GM21381 (cell line): Measurements from ENCODE around the gene MCHR2.
A peak's percentile ranks its signal among the peaks of the same experiment; 100 is the strongest.
"Not testable (repeated sequence)": the region's sequence is repeated elsewhere in the genome, so short reads cannot be mapped to it uniquely, and the experiment has no call there.

Experiments
- ATAC-seq: cut with Tn5 transposase; IDR thresholded peaks from one replicate; pipeline ENCODE4 v1.9.1; 2021; ENCODE audit warnings: mild to moderate bottlenecking, moderate library complexity; ENCODE audit not compliant: unreplicated experiment

Gene MCHR2, protein sequence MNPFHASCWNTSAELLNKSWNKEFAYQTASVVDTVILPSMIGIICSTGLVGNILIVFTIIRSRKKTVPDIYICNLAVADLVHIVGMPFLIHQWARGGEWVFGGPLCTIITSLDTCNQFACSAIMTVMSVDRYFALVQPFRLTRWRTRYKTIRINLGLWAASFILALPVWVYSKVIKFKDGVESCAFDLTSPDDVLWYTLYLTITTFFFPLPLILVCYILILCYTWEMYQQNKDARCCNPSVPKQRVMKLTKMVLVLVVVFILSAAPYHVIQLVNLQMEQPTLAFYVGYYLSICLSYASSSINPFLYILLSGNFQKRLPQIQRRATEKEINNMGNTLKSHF

DNA sequence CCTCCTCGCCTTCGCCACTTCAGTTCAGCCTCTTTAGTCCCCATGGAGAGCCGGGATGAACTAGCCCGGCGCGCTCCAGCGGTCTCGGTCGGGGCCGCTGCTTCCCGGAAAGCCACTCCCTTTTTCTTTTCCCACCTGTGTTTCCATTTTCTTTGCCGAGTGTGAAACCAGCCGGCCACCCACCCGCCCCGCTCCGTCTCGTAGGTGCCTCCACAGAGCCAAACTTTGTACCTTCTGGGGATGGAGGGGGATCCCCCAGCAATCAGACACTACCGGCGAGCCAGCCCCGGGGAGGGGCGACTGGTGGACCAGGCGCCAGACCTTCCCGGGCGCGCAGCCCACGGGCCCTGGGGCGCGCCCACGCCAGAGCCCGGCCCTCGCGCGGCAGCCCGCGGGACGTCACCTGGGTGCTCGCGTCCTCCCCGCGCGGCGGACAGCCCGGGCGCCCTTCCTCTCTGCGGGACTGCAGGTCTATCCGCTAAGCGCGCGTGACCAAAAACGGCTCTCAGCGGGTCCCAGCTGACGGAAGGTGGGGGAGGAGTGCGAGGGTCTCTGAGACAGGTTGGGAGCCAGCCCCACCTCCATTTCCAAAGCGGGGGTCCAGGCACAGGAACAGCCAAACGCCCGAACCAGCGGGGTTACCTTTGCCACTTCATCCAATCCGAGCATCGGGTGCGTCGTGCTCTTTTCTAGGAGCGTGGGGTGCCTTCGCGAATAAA, at the start of gene MCHR2:
Gene MCHR2 (minus strand): TSS at position 691 of the 719 bp plus-strand sequence. CDS start 38,076 bp downstream, outside the sequence.
- no peak for ATAC-seq

DNA sequence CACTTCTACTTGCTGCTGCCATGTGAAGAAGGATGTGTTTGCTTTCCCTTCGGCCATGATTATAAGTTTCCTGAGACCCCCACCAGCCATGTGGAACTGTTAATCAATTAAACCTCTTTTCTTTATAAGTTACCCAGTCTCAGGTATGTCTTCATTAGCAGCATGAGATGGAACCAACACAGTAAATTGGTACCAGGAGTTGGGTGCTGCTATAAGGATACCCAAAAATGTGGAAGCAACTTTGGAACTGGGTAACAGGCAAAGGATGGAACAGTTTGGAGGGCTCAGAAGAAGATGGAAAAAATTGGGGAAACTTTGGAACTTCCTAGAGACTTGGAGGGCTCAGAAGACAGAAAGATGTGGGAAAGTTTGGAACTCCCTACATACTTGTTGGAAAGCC, 44.5 kb upstream of the MCHR2 start:
- not testable (repeated sequence) for ATAC-seq

DNA sequence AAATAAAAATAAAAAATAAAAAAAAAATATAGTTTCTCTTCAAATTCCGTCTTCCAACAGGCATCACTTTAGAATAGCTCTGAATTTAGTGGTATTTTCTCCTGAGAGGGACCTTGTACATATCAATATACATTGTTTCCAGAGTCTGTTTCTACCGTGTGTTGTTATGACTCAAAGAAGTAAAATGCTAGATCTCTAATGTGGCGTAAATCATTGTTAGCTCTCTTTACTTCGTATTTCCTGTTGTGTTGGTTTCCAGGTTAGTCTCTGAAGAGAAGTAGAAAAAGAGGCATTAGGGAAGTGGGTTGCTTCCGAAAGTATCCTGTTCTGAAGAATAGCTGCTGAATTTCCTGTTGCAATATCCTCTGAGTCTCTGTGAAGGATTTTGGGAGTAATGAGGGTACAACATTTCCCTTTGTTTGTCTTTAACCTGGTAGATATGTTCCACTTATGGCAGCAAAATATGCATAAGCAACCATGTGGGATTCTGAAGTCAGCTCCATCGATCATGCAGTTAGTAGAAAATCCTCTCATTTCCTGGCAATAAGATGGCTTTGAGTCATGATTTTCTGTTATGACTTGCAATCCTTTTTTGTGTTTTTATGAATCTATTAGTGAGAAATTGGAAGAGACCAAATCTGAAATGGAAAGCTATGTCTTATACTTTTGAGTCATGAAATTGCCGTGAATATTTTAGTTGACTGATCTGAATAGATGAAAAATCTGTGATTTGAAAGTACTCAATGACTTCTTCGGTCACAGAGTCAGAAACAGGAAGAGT, 42.0 kb upstream of the MCHR2 start:
- ATAC-seq, result peak; percentile 81

DNA sequence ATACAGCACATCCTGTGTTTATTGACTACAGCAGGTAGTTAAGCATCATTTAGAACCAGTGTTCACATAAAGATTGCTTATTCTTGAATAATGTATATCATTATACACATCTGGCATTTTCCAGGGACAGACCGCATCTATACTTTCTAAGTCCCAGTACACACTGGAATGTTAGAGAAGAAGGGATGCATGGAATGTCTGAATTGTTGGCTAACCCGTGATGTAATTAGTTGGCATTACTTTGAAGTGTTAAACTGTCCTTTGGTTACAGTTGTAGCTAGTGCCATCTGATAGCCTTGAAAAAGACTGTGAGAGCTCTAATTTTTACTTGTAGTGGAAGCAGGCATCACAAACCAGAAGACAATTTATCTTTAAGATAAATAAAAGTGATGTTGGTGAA, 29.8 kb upstream of the MCHR2 start:
- ATAC-seq, result no peak

DNA sequence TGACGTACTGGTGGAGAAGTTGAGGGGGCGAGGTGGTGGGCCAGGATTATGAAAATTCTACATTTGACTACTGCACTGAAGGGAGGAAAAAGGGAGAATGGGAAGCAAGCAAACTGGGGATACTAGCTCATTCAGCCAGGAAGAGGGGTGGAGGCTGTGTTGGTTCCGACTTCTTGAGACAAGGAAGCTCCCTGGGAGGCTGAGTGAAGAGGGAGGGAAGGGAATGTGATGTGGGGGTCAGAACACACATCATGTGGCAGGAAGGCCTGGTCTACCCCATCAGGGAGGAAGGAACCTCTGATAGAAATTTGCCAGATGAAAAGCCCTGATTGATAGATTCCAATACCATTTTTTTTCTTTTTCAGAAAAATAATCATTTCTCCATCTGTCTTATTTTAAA, 28.8 kb upstream of the MCHR2 start:
- ATAC-seq, result no peak

DNA sequence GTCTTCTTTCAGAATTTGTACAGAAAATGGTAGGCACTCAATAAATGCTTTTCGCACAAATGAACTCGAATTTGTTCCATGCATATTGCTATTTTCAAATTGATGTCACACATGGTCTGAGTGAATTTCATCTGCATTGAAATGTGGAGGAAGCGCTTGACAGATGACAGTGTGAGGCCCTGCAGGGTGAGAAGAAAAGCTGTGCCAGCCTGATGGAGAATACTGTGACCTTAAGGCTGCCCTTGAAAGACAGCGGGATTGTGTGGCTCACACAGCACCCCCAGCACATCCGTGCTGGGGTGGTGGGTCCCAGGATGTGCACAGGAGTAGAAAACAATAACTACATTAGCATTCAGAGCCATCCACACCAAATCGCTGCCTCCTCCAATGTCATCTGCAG, 14.8 kb upstream of the MCHR2 start:
- ATAC-seq, result no peak

DNA sequence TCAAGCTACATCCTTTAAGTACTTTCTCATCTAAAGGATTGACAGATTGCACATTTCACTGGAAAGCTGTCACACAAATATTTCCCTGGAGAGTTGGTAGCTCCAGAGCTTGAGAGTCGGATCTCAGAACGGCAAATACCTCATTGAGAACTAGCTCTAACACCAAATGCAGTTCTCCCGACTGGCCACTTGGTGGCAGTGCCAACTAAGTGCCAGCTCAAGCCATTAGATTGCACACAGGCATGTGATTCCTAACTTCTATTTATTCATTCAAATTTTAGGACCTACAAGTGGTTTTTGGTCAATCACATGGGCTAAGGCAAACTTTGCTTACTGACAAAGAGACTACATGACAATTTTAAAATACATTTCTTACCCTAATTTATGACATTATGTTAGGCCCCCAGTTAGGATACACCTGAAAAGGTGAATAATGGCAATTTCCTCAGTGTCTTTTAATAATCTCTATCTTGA, 7.9 kb upstream of the MCHR2 start:
- peak; percentile 87 for ATAC-seq

DNA sequence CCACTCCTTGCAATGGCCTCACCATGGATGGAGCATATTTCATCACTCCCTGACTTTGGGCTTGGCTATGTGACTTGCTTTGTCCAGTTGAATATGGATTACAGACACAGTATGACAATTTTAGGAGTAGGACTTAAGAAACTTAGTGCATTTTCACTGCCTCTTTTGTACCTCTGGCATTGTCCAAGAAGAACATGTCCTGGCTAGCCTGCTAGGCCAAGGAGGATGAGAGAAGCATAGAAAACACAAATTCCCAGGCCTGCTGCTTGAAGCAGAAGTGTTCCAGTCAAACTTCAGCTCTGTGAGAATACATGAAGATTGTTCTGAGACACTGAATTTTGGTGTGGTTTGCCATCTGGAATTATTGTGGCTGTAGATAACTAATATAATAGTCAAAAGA, 3.1 kb upstream of the MCHR2 start:
- no peak for ATAC-seq

DNA sequence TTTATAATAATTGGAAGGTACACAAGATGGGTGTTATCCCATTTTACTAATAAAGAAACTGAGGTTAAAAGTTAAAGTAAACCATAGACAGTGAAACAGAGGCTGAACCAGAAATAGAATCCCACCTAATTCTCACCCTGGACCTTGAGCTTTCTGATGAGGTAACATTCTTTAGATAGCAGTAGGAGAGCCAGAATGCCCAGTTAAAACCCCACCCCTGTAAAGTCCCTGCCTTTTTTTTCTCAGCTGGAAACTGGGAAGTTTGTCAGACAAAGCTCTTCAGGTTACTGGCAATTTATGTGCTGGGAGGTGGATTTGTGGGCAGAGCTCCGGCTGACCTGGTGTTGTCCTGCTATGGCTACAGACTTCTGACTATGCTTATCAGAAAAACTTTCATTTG, 1.9 kb upstream of the MCHR2 start:
- ATAC-seq, result no peak

DNA sequence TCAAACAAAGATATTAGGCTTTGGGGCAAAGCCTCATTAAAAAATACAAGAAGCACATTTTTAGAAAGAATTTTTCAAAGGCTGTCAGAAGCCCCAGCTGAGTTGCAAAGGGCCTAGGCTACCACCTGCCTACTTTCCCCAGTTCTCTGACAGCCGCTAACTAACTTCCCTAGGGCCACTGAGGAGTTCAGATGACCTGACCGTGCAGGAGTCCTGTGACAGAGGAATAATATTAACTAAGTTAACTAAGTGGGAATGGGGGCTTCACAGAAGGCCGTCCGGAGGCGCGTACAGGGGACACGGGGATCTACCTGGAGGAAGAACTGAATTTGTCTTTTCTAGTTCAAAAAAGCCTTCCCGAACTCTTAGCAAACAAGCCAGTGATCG, 884 bp downstream of the MCHR2 start:
- no peak for ATAC-seq

DNA sequence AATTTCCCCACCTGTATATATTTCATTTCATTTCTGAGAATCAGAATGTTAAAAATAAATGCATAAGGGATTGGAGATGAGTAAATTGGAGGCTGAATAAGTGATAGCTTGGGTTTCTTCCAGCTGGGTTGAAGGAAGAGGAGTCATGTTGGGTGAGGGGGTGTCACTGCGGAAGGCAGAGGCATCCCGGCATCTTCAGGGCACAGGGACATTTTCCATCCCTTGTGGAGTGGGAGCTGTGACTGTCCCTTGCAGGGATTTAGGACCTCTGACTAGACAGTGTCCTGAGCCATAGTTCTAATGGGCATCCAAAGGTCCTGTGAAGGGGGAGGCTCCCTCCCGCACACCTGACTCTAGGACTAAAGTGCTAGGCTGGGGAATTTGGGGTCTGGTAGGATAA, 2.1 kb downstream of the MCHR2 start:
- no peak for ATAC-seq

DNA sequence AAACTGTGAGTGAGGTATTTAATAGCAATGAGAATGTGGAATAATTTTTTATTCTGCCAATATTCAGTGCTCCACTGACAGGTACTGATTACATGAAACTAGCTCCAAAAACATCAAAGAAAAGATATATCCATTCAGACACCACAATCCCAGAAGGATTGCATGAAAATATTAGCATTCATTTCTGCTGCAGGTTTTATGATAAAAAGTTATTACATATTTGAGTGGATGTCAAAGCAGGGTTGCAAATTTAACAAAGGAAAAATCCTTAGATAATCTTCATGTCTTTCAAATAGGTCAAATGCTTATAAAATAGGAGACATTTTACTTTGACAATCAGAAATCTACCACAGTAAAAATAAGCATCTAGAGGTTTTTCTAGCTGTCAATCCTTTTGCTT, 13.3 kb downstream of the MCHR2 start:
- ATAC-seq, result no peak

DNA sequence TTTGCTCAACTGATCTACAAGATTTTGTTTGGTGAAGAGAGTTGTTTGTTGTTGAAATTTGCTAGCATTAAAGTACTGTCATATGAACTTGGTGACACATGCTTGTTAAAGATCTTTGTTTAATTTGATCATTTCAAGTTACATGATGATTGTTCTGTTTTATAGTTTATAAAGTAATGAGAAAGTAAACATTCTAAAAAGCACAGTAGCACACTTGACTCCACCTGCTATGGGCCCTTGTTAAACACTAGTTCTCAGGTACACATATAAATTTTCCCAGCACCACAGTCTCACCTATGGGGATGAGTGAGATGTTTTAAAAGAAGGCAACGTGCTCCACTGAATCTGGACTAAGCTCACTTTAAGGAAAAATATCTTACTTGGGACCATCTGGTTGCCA, 14.1 kb downstream of the MCHR2 start:
- no peak for ATAC-seq

DNA sequence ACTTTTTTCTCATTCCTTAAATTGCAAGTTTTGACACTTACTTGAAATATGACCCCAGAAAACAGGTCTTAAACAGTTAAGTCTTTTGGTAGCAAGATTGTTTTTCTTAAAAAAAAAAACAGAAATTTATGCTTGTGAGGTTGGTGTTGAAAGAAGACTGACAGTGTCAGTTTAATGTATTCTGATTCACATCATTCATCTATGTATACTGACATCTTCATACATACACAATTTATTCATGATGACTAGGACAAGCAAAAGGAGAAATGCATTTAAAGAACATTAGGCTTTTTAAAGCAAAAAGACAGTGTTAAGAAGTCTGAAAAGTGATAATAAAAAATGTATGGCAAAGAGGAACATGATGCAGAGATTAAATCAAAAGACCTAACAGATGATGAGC, 27.0 kb downstream of the MCHR2 start:
- no peak for ATAC-seq

DNA sequence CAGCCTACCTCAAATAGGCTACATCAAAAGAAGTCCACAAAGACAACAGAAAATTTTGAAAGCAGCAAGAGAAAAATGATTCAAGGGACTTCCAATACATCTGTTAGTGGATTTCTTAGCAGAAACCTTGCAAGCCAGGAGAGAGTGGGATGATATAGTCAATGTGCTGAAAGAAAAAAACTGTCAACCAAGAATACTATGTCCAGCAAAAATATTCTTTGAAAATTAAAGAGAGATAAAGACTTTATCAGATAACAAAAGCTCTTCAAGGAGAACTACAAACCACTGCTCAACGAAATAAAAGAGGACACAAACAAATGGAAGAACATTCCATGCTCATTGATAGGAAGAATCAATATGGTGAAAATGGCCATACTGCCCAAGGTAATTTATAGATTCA, 34.0 kb downstream of the MCHR2 start:
- no peak for ATAC-seq

DNA sequence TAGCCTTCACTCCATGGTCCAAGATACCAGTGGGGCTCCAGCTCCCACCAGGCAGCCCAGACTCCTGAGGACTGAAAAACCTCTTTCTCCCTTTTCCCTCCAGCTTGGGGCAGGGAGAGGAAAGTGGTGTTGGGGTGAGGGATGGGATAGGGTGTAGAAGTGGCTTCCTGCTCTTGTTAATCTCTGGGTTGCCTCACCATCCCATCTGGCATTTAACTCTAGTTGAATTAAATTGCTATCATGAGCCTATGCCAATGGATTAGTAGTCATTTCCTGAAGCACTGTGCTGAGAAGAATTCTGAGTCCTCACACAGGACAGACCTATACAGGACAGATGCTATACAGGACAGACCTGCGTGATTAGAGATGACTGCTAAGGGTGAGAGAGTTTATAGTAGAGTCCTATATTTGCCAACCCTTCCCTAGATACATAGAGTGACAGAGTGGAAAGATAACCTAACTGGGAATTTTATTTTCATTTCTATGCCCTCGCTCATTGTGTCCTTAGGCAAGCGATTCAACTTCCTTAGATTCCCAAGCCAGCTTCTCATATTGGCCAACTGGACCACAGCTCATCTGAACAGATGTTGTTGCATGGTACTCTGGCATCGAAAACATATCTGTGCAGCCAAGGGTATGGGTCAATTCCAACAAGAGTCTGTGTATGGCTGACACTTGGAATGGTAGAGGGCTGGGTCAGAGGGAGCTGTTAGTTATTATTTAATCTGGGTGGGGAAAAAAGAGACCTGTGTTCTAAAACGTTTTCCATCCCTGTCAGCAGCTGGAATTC, 42.8 kb downstream of the MCHR2 start:
- no peak for ATAC-seq

DNA sequence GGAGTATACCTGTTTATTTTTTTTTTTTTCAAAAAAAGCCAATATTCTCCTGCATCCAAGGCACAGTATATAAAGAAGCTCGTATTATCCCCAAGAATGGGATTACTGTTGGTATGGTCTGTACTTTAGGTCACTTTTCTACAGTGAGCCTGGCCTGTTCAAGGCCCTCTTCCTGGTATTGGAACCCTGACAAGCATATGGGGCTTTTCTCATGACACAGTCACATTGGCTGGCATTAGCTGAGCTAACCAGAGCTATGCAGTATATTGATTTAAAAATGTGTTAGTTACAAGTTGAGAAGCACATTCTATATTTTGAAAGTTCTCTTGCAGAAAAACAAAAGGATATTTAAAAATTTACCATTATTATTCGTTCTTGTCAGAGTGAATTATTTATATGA, 48.0 kb downstream of the MCHR2 start:
- no peak for ATAC-seq

DNA sequence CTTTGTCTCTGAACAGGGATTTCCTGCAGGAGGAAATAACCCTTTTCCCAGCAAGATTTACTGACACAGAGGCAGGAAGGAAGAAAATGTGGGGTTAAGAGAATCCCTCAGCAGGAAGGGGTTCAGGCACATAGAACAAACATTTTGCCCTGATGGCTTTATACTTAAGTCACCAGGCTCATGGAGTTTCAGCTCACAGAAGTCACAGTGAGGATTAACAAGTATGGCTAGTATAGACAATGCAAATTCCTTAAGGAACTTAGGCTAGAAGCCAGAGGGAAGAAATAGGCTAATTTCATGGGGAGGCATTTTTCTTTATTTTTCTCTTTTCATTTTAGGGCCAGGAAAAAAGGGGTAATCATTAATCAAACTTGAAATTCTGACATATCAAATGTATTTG, 50.2 kb downstream of the MCHR2 start:
- ATAC-seq, result no peak

DNA sequence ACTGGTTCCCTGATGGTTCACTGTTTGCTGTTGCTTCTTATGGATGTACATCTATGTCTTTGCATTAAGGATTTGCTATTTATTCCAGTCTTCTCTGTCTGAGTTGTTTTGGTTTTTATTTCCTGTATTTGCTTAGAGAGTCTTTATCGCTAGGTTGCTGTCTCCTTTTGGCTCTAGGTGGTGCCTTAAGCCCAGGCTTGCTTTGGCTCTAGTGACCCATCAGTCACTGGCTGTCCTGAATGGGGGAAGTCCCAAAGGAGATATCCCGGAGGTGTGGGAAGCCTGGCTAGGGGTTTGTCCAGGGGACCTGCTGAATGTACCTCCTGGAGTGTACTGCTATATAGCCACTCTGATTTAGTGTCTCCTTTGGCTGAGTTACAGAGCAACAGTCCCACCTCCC, 53.4 kb downstream of the MCHR2 start:
- no peak for ATAC-seq

DNA sequence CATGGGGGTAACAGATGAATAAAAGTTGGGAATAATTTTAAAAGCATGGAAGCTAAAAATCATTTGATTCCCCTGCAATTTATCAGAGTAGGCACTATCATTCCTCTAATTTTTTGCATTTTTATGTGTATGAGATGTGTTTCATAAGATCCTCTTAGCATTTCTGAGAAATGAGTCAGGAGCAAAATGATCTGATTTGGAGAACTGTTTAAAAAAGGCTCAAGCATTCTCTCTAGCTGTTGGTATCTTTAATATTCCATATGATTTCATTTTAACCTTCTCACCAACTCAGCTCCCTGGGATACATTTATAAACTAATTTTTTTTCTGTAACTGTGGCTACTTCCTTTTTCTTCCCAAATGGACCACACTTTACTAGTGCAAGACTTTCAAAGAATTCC, 60.9 kb downstream of the MCHR2 start:
- no peak for ATAC-seq

DNA sequence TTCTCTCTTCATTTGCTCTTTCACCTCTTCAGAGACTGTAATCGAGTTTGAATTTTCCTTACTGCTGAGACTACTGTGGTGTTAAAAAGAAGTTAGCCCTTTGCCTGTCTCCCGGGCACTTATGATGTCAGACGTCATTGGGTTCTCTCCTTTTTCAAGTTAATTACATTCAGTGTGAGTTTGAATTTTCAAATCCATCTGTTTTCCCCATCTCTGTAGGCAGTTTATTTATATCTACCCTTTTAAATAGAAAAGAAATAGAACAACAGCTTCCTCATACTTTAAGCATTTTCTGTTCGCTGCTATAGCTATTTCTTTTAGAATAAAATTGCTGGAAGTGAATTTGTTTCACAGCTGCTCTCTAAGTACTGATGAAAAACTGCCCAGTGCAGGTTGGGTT, 81.4 kb downstream of the MCHR2 start:
- ATAC-seq, result no peak
